Inflammatory macrophage treated with lipopolysaccharide for 1 hour (primary cell): ENCODE measurements around the gene FAM3B.

ENCODE experiments used
- DNase-seq, 2 donors: peaks; one replicate each; pipeline ENCODE4 v3.0.0-alpha.2; 2020 to 2022

FAM3B gene

DNA sequence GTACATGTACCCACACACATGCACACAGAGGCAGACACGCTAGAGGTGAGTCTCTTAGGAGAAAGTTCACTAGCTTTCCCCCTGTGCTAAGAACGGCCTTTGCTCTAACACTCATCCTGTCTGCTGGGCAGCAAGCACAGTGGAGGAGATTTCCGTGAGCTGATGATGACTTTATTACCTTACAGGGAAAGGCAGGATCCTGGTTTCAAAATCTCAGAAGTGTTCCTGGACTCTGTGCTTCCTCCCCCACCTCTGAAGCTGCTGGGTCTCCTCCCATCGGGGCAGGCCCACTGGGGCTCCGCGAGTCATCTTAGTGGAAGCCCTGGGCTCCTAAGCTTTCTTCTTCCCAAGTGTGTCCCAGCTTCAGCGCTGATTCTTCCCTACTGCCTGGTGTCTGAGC is 2.7 kb downstream of the FAM3B start:
- DNase-seq, result no peak

DNA sequence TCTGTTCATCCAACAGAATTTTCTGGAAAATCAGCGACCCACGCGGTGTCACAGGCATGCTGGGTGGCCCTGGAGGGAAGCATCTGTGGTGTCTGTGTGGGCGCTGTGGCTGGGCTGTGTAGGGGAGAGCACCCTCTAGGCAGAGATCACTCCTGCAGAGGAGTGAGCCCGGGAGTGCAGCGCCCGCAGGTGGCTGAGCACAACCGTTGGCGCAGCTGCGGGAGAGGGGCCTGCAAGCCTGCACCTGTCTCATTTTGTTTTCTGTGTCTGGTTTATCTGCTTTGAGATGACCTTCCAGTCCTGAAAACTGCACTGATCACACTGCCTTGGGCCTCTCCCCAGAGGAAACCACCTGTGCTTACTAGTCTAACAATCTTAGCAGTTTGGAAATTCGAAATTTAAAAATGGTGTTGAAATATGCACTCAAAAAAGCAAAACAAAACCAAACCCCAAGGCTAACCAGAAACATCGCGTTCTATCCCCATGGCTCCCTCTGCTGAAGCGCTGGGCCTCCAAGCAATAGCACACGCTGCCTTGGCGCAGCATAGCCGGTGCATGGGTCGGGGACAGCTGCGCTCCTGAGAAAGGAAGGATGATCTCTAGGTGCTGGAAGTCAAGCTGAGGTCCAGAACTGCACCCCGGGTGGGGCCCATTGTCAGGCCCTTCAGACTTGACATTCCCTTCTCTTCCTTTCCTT is 4.8 kb downstream of the FAM3B start:
- no peak for DNase-seq

DNA sequence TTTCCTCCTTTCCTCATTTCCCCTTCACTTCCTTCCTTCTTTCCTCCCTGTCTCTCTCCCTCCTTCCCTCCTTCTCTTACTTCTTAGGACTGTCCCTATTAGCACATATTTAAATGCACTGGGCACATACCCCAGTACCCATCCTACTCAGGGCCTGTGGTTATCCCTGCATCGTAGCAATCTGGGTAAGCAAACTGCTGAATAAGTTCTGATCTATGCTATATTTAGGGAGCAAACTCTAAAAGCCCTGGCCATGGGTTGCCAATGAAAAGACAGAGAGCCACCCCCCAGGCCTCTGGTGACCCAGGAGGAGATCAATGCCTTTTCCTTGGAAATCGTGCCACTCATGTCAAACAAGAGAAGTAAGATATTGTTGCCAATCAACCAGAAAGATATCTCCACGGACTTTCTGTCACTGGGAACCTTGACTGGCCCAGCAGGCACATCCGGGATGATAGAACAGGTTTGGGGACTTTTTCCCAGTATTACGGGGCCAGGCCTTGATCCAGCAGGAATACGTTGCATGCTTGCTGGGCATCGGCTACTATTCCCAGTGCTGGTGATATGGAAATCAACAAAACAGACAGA is 5.4 kb downstream of the FAM3B start:
- DNase-seq, result no peak

DNA sequence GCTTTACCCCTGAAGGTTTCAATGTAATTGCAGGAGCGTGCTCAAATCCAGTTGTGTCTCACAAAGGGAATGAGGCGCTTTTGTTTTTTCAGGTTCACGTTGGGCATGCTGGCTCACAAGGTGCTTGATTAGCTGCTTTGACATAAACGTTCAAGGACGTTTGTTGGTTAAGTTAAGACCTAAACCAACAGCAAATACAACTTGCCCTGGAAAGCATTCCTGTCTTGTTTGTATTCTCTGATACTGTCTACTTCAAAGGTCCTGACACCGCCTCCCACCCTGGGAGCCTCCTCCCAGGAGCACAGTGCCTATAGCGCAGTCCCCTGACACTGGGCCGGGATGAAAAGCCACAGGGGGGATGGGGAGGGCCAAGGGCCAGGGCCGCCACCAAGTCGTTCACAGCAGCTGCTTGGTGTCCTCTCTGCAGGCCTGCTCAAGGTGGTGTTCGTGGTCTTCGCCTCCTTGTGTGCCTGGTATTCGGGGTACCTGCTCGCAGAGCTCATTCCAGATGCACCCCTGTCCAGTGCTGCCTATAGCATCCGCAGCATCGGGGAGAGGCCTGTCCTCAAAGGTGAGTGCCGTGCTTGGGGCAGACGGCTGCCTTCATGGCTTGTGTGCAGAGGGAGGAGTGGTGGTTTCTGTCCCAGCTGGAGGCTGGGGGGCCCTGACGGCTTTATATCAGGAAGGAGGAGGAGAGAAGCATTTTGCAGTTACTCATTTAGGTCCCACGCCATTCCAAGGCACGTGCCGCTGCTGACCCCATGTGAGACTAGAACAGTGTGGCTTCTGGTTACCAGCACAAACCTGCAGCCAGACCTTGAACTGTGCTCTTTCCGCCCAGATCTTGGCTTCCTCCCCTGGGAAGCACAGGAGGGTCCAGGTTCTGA is 6.1 kb downstream of the FAM3B start:
- DNase-seq, result no peak

DNA sequence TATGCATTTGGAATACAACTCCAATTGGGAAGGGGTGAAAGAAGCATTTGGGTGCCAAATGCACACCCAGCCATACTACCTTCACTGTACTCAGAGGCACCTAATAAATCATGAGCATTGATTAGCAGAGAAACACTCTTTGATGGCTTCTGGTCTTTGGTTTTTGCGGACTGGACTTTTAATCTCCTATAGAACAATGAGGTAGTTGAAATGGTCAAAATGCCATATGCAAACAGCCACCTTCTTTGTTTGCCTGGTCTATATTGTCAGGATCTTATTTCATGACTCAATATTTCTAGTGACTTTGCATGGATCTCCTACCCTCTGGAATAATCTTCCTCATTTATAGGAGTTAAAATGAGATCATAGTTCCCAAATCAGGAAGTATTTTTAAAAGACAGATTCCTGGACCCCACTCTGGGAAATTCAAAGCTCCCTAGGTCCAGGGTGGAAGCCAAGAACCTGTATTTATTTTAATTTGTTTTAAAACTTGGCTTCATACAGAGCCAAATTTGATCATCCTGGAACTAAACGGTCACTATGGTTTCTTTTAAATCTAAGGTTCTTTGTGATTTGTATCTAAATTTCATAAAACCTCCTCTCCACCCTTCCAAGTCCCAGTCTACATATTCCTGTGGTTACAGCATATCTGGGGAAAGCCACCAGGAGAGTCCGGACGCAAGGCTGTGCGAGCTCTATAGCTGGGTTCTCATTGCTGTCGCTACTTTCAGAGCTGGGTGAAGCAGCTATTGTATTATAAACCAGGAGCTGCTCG is 8.7 kb downstream of the FAM3B start:
- DNase-seq, result no peak

DNA sequence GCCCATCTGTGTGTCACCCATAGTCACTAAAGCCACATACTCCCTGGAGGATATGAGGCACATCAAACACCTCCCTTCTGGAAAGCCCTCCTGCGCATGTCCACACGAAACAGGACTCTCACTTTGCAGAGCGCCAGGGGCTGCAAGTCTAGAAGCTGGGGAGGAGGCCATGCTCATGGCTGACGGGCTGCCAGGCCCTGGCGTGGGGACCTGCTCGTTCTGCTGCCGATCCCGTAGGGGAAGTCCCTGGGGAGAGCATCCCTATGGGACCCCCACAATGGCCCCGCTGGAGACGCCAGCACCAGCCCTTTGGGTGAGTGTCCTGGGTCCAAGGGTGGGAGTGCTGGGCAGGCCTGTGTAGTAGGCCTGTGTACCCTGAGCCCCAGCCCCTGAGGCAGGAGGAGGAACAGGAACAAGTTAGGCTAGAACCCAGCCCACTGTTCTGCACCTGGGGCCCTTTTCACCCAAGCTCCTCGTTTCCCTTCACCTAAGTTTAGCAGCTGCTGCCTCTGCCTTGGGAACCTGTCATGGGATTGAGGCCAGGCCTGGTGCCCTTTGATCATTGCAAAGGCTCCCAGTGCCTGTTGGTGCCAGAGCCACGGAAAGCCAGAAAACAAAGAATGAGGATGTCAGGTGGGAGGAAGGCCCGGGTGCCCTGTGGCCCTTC is 9.9 kb downstream of the FAM3B start:
- no peak for DNase-seq

DNA sequence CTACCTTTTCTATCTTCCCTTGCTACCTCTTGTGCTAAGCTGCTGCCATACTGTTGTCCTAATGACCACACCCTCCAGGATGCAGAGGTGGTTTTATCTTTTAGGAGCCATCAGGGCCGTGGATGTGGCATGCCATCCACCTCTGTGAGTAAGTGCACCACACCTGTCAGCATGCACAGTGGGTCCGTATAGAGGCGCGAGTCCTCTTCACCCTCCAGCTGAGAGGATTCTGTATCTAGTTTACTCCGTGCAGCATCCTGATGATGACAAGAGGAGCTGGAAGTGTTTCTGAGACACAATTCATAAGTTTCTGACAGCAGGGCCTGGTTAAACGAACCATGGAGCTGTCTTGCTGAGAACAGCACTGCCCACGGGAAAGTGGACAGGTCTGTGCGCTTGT is 11.2 kb downstream of the FAM3B start:
- DNase-seq, result no peak

DNA sequence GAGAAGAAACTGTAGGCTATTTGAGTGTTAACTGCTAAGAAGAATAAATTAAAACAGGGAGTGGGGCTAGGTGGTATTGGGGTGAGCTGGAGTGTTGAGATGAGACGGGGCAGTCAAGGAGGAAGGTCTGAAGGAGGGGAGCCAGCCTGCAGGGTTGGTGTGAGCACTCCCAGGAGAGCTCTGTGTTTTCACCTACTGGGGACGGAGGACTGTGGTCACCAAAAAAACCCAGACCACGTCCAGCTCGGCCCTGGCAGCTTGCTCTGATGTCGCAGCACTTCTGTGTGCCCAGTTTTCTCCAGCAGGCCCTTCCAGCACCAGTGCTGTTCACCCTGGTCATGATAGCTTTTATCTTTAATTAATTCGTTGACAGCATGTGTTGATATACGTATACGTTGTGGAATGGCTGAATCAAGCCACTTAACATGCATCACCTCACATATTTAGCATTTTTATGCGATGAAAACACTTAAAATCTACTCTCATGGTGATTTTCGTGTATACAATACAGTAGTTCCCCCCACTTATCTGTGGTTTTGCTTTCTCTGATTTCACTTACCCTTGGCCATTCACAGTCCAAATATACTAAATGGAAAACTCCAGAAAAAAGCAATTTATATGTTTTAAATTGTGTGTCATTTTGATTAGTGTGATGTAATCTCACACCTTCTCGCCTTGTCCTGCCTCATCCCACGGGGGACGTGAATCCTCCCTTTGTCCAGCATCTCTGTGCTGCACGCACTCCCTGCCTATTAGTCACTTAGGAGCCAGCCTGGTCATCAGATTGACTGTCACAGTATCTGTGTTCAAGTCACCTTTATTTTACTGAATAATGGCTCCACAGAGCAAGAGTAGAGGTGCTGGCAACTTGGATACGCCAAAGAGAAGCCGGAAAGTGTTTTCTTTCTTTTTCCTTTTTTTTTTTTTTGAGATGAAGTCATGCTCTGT is 12.3 kb downstream of the FAM3B start:
- DNase-seq, result no peak

DNA sequence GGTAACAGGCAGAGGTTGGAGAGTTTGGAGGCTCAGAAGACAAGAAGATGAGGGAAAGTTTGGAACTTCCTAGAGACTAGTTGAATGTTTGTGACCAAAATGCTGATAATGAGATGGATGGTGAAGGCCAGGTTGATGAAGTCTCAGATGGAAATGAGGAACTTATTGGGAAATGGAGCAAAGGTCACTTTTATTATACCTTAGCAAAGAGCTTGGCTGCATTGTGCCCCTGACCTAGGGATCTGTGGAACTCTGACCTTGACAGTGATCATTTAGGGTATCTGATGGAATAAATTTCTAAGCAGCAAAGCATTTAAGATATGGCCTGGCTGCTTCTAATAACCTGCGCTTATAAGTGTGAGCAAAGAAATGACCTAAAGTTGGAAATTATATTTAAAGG is 17.2 kb downstream of the FAM3B start:
- DNase-seq, result no peak

DNA sequence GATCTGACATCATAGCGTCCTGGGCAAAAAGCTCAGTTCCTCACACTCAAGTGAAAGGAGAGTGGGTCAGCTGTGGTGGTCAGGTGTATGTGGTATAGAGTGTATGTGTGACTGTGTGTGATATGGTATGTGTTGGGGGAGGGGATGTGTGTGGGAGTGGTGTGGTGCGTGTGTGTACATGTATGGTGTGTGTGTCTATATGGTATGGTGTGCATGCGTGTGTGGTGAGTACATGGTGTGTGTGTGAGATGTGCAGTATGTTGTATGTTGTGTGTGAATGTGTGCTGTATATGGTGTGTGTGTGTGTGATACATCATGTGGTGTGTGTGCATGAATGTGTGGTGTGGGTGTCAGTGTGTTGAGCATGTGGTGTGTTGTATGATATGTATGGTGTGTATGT is 20.9 kb downstream of the FAM3B start:
- no peak for DNase-seq

DNA sequence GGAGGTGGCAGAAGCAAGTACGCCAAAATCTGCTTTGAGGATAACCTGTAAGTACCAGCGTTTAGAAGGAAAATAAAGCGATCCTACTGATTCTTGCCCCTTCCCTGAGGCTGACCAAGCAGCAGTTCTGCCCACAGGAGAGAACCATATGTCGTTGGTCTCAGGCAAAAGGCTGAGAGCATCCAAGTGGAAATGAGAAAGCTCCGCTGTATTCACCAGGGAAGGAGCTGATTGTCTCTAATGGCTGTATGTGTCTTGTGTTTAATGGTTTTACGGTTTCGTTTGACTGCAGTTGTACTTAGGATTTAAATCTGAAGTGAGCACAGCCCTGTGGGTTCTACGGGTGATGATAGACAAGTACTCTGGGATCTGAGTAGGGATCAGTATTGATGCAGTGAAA is 21.9 kb downstream of the FAM3B start:
- DNase-seq, result no peak

DNA sequence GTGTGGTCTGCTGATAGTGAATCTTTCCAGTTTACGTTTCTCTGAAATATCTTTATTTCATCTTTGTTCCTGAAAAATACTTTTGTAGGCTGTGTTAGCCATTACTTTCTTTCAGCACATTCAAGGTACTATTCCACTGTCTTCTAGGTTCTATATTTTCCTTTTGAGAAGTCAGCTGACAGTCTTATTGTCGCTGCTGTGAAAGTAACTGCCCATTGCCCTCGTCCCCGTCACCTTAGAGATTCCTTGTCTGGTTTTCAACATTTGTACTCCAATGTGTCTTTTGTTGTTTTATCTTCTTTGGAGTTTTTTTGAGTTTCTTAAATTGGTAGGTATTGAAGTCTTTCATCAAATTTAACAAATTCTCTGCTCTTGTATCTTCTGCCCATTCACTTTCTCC is 25.4 kb downstream of the FAM3B start:
- DNase-seq, result no peak

DNA sequence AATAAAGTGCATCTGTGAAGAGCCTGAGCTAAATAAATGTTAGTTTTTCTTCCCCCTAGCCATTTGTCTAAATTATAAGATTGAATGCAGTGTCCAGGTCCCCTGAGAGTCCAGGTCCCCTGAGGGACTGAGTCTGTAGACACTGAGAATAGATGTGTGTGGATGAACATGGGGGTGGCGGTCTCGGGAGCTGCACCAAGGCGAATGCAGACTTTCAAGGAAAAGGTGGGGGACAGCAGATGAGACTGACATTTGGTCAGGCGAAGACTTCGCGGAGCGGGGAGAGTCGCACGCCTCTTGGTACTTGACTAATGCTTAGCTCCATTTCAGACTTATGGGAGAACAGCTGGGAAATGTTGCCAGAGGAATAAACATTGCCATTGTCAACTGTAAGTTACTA is 27.5 kb downstream of the FAM3B start:
- DNase-seq, result no peak

DNA sequence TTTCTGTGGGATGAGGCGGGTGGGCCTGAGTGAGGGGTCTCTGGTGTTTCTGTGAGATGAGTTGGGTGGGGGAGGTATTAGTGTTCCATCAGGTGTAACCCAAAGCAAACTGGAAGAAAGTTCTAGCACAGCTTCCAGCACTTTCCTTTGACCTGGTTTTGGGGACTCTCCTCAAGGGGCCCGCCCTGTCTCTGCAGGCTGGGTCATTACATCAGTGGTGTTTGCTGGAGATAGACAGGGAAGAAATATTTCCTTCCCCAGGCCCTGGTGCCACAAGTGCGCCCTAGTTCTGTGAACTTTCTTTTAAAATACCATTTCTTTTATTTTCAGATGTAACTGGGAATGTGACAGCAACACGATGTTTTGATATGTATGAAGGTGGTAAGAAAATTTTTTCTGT is 28.8 kb downstream of the FAM3B start:
- no peak for DNase-seq

DNA sequence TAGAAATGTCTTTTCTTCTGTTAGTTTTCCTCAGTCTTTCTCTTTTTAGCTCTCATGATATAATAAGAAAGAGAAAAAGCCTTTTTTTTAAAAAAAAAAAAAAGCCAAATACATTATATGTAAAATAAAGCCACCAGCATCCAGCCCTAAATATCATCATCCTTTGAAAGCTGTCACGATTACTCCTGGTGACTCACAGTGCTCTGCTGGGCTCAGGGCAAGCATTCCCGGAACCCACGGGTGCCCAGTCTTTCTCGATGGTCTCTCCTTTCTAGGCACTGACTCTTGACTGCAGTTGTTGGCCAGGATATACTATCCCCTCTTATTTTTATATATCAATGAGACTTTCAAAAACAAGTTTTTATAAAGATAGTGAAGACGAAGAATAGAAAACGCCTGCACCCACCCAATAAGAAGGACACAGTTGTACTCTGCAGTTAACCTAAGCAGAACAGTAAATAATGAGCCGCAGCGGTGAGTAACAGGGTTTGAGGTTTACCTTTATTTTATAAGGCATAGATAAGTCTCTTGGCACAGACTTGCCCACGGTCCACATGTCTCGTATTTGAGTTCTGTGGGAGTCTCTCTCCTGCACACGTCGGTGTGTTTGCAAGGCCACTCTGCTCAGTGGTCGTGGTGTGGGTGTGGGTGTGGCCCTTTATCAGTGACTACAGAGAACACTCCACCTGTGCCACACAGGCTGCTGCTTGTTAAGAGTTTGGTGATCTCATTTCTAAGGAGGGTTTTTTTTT is 29.5 kb downstream of the FAM3B start:
- no peak for DNase-seq

DNA sequence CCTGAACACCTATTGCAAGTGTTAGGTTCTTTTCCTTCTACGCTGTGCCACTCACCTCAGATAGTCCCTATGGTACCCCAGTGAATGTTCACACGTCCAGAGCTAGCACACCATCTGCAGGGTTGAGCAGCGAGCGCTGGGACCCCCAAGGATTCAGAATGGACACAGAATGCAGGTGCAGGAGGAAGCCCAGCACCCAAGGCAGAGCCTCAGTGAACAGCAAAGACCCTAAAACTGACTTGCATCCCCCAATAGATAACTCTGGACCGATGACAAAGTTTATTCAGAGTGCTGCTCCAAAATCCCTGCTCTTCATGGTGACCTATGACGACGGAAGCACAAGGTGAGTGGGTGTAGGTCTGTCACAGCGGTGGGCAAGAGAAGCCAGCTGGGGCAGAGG is 30.2 kb downstream of the FAM3B start:
- no peak for DNase-seq

DNA sequence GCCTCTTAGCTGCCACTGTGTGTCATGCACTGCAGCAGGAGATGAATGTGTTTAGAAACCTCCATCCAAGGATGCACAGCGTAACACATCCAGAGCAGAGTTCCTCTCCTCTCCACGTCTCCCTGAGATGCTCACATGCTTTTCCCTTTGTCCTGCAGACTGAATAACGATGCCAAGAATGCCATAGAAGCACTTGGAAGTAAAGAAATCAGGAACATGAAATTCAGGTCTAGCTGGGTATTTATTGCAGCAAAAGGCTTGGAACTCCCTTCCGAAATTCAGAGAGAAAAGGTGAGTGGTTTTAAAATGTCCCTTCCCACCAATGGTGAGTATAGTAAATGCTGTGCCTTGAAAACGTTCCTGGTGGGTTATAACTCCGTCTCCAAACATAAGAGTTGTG is 31.8 kb downstream of the FAM3B start:
- no peak for DNase-seq

DNA sequence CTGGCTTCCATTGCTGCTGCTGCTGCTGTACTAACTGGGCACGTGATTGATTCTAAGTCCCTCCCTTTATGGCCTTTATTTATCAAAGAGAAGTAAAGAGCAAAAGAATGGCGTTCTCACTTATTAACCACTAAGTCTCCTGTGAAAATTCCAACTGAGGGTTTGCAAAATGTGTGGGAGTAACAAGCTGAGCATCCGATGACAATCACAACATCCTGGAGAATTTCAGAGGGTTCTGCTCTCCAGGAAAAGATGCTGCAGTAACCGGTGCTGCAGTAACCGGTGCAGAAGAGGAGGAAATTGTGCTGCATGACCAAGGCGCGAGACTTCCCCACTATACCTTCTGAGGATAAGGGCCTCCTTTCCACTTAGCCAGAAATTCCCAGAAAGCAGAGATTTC is 32.5 kb downstream of the FAM3B start:
- DNase-seq, result no peak

DNA sequence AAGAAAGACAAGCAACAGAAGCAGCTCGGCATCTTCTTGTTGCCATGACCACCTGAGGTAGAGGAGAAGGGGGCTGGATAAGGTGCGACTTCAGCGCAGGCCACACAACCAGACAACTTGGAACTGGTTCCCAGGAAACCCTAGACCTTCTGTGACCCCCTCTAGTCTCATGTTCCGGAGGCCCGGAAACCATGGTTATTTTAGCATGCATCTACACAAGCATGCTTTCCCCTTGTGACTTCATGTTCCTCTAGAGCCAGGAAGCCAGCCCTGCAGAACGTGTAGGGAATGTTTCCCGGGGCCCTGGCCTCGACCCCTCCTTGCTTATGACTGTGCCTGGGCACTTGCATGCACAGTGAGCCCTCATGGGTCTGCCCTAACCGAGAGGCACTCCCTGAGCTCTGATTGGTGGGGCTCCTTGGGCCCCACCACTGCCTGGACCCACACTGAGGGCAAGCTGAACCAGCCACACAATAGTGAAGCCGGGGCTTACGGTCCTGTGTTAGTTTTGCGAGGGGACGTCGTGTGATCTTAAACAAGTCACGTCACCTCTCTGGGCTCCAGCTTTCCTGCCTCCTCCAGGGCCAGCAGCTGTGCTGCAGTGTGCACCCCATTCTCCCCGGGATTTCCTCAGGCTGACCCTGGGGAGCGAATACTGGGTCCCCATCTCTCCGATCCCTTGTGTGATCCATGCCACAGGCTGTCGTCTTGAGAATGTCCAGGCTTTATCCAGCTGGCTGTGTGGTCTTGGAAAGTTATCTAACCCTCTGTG is 33.2 kb downstream of the FAM3B start:
- no peak for DNase-seq
